DLD1 (cell line): ENCODE results near the gene TCIRG1.
"Not testable (repeated sequence)": the region's sequence is repeated elsewhere in the genome, so short reads cannot be mapped to it uniquely, and the experiment has no call there.

ENCODE experiments used
- in situ Hi-C: cut with HindIII; loops from 2 replicates; pipeline ENCODE4 v1.10.0; 2017; ENCODE audit warnings: low sequenced_read_pairs

TCIRG1 gene

DNA sequence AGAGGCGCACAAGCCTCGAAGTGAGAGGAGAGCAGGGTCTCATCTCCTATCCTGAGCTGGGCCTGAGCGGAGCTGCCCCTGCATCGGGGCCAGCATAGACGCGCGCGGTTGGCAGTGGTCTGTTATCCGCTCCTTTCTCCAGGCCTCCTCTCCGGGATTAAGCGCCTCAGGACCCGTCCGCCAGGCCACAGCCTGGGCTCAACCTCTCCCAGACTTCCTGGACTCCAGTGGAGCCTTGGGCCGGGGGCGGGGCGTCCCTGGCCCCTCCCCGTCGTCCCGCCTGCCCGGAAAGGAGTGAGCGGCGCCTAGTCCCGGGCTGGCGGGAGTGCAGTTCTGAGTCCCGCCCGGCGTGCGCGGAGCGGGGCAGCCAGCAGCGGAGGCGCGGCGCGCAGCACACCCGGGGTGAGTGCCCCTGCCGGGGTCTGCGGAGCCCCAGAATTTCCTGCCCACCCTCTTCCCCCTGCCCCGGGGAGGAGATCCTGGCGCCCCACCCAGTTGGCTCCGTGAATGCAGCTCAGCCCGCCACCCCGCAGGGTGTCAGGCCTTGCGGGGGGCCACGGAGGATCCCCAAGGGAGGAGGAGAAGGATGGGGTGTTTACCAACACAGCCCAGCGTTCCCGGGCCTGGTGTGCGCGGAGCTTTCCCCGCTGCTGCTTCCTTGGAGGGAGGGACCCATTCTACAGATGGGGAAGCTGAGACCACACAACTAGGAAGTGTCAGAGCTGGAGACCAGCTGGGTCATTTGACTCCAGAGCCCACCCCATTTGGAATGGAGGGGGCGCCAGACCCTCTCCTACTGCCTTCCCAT lies at the start of gene TCIRG1:
Gene TCIRG1 (plus strand): TSS at position 308 of the 808 bp plus-strand sequence. CDS start 2,247 bp downstream, outside the sequence.
- in situ Hi-C loops = no loop called here

DNA sequence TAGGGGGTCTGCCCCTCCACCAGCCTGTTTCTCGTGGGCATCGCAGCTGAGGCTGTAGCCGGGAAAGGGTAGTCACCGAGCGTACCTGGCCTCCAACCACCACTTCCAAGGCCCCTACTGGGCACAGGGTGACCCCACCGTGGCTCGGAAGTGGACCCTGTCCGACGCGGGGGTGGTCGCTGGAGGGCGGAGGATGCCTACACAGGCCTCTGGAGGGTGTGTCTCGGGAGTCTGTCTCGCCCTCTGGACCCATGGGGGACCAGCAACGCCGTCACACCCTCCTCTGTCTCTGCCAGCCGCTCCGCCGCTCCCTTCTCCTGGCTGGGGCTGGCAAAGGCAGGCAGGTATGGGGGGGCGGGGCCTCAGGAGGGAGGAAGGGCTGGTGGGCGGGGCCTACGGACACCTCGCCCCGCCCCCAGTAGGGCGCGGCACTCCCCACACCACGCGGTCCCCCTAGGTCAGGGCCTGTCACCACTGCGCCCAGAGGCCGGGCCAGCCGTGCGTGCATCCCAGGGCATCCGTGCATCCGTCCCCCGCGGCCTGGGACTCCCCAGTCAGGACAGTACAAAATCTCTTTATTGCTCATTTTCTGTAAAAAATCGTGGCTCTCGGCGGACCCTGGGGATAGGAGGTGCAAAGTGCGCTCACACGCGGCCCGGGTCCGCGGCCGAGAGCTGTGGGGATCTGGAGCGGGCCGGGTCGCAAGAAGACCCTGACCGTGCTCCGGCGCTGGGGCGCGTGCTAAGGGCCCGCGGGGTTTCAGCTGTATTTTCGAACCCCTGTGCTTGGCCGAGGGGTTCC lies 48.1 kb upstream of the TCIRG1 start:
- in situ Hi-C loops = not testable (repeated sequence)

- in situ Hi-C loops = not testable (repeated sequence)
Measured at GRCh38 chr11:67991347-67992121, 47.3 kb upstream of the TCIRG1 start.

DNA sequence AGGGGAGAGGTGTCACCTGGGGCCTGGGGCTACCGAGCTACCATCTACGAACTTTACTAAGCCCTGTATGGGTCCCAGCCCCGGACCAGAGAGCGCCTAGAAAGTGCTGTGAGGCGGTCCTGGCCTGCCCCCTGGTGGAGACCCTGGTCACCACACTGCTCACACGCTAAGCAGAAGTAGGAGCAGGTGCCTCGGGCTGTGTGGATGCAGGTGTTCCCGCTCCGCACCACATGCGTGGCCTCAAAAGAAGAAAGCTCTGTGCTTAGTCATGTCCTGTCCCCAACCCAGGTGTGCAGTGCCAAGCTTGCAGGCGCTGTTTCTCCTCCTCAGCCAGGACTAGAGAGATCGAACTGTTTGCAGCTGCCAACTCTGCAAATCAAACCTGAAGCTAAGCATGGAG lies 45.0 kb upstream of the TCIRG1 start:
- in situ Hi-C loops = not testable (repeated sequence)

GRCh38 chr11:67994387-67994786 lies 44.4 kb upstream of the TCIRG1 start:
- in situ Hi-C loops = not testable (repeated sequence)

GRCh38 chr11:67995129-67995528 lies 43.7 kb upstream of the TCIRG1 start:
- in situ Hi-C loops = not testable (repeated sequence)

DNA sequence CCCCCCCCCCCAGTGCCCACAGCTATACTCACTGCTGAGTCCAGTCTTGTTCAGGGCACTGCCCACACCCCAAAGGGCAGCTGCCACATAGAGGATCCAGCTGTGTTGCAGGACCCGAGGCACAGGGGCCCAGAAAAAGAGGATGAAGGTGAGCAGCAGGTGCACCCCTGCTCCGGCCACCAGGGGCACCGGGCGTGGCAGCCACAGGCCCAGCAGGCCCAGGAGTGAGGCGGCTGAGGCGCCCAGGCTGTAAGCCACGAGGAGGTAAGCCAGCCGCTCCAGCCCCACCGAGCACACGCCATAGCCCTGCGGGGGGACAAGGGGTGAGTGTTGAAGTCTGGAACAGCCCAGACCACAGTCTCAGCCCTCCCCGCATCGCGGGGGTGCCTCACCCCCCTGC lies 43.2 kb upstream of the TCIRG1 start:
- in situ Hi-C loops = not testable (repeated sequence)

DNA sequence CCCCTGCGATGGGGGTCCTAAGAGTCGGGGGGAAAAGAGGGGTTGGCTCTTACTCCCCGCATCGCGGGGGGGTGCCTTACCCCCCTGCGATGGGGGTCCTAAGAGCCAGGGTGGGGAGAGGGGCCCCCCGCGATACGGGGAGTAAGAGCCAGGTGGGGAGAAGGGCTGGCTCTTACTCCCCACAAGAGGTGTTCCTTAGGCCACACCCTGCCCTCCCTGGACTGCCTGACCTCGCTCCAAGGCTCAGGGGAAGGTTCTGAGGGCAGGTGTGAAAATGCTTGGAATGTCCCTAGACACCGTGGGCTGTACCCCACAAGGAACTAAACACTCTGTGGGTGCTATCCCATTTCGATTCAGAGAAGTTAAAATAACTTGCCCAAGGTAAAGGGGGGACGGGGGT lies 42.8 kb upstream of the TCIRG1 start:
- in situ Hi-C loops = no loop called here

DNA sequence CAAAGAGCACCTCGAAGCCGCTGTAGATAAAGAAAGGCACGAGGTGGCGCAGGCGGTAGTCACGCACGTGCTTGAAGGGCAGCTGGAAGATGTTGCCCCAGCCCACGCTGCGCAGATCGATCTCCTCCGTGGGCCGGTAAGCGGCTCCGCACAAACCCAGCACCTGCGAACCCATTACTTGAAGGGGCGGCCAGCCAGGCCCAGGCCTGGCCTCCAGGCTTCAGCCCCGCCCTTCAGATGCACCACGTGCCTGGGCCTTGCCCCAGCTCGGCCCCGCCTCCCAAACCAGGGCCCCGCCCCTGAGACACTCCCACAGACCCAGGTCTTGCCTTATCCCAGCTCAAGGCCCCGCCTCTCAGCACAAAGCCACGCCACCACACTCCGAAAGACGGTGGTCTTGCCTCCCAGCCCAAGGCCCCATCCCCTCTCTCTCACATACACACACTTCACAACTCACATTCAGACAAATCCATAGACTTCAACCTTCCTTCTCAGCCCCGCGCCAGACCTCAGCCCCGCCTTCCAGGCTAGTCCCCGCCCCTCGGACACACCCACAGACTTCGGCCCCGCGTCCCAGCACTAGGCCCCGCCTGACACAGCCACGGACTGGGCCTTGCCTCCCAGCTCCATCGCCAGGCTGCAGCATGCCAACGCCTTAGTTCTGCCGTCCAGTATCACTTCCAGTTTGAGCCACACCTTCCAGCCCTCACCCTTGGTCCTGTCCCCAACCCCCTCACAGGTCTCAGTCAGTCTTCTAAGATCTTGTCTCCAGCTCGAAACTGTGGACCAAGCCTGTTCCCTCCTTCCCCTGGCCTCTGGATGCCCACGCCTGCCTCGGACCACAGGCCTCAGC lies 42.0 kb upstream of the TCIRG1 start:
- in situ Hi-C loops = no loop called here

- in situ Hi-C loops = no loop called here
Measured at GRCh38 chr11:67997475-67997921, 41.3 kb upstream of the TCIRG1 start.

- in situ Hi-C loops = no loop called here
Measured at GRCh38 chr11:67998150-67999045, 40.4 kb upstream of the TCIRG1 start.

GRCh38 chr11:67999201-67999629 lies 39.6 kb upstream of the TCIRG1 start:
- in situ Hi-C loops = no loop called here

- in situ Hi-C loops = no loop called here
Measured at GRCh38 chr11:67999704-68000103, 39.1 kb upstream of the TCIRG1 start.

DNA sequence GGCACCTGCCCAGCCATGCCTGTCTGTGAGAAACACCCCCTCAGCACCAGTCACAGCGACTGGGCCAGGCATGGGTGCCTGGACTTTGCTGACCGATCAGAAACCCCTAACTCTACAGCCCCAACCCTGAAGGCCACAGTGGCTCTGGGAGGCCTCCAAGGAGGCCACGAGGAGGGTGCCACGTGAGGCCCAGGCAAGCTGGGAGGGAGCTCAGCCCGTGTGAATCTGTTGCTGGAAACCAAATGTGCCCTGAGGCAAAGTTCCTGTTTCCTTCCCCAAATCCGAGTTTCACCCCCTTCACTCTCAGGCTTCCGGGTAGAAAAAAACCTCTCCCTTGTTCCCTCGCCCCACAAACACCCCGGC lies 36.3 kb upstream of the TCIRG1 start:
- in situ Hi-C loops = no loop called here

GRCh38 chr11:68002938-68003845 lies 35.6 kb upstream of the TCIRG1 start:
- in situ Hi-C loops = no loop called here

- in situ Hi-C loops = no loop called here
Measured at GRCh38 chr11:68003846-68004550, 34.8 kb upstream of the TCIRG1 start, which contains the start of gene UNC93B1. Gene UNC93B1 (minus strand): TSS chr11:68004097. CDS start chr11:68004043, 54 bp downstream.

- in situ Hi-C loops = no loop called here
Measured at GRCh38 chr11:68004551-68005335, 34.1 kb upstream of the TCIRG1 start.
